ENCODE measurements around the gene ATG7.
"Not testable (repeated sequence)": the region's sequence is repeated elsewhere in the genome, so short reads cannot be mapped to it uniquely, and the experiment has no call there.

ATG7 gene

GRCh38 chr3:11595024-11595423 lies 322.8 kb downstream of the ATG7 start:
- DNase-seq: not testable (repeated sequence)

- no peak for DNase-seq
Measured at GRCh38 chr3:11596387-11596786, 324.2 kb downstream of the ATG7 start.

- DNase-seq: no peak
Measured at GRCh38 chr3:11600501-11601282, 328.5 kb downstream of the ATG7 start.

GRCh38 chr3:11601446-11602238 lies 329.4 kb downstream of the ATG7 start:
- no peak for DNase-seq

- no peak for DNase-seq
Measured at GRCh38 chr3:11602239-11602840, 330.1 kb downstream of the ATG7 start.

- no peak for DNase-seq
Measured at GRCh38 chr3:11602886-11603527, 330.8 kb downstream of the ATG7 start.

GRCh38 chr3:11603628-11604027 lies 331.4 kb downstream of the ATG7 start:
- no peak for DNase-seq

- no peak for DNase-seq
Measured at GRCh38 chr3:11604139-11604892, 332.1 kb downstream of the ATG7 start.

- DNase-seq: no peak
Measured at GRCh38 chr3:11605398-11605797, 333.2 kb downstream of the ATG7 start.

- no peak for DNase-seq
Measured at GRCh38 chr3:11606090-11606784, 334.0 kb downstream of the ATG7 start.

GRCh38 chr3:11606865-11607440 lies 334.8 kb downstream of the ATG7 start:
- no peak for DNase-seq

Measured in NCI-H2171 (cell line).